Measurements from ENCODE around the gene CTU1. TPM values are rescaled to one million over a fixed set of nuclear protein-coding genes. Genes with fewer than 3 reads are reported as not detected.

The CTU1 gene
- total and polyA plus RNA-seq, 2 donors (not counting 1 experiment from before 2014, with no cell fraction given) = 8.1 to 8.4 TPM

DNA sequence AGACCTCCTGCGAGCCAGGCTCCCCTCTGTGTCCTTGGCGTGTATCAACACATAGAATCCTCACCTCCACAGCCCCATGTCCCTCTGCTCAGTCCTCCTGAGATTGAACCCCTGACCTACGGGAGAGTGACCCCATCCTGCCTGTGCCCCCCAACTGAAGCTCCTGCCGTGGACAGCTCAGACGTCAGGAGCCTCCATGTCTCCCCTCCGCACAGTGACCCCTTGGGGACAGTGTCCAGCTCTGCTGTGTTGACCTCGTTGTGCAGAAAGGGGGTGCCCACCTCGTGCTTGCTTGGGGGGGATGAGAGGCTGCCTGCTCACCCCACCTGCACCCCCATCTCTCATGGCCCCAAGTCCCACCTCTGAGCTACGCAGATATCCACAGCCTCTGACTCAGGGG is 16.0 kb upstream of the CTU1 start:
- CTCF ChIA-PET = interaction anchor here (1.6 kb wide), 1 partner anchor 38 kb away, joined by 3 read pairs; no protein-coding TSS in a partner anchor
- Histone ChIP-seq H3K9ac (ENCODE audit: low read length) (no peak overlapping the region), H4K20me1 (ENCODE audit: control insufficient read depth, insufficient read depth, low read length, poor library complexity, severe bottlenecking) (no peaks in the 10 kb centered on the region), H3K4me1 (ENCODE audit: control insufficient read depth in 2 of 2, insufficient read depth in 2 of 2, low read length in 2 of 2) (peaks cover 8 to 14% of the 10 kb centered on the region in 2 donors), H3K27me3 (replicated peaks in 1 of 4; ENCODE audit: control extremely low read depth in 1 of 4, control insufficient read depth in 3 of 4, insufficient read depth in 4 of 4, low read length in 3 of 4) (peaks cover 0 to 10% (median 0%) of the 10 kb centered on the region in 4 experiments), H3K79me2 (ENCODE audit: control insufficient read depth, insufficient read depth, low read length) (no peaks in the 10 kb centered on the region), H3K4me2 (replicated peaks; ENCODE audit: low read depth, low read length, poor library complexity, severe bottlenecking) (no peak overlapping the region), H3K4me3 (ENCODE audit: control extremely low read depth in 1 of 5, extremely low read depth in 1 of 5, insufficient read depth in 1 of 5, low read depth in 2 of 5, low read length in 4 of 5) (no peak overlapping the region), H3K9me3 (ENCODE audit: control extremely low read depth in 1 of 3, control insufficient read depth in 2 of 3, insufficient read depth in 1 of 3, low read length in 2 of 3) (no peaks in the 10 kb centered on the region), H2AFZ (ENCODE audit: insufficient read depth, low read depth, low read length, poor library complexity, severe bottlenecking) (no peak overlapping the region), H3K36me3 (replicated peaks in 1 of 2; ENCODE audit: control extremely low read depth in 1 of 2, control insufficient read depth in 1 of 2, extremely low read depth in 1 of 2, insufficient read depth in 2 of 2, low read length in 1 of 2) (no peaks in the 10 kb centered on the region), H3K27ac (ENCODE audit: low read length in 2 of 2) (no peak overlapping the region)
- TF ChIP-seq, protein P1, sequence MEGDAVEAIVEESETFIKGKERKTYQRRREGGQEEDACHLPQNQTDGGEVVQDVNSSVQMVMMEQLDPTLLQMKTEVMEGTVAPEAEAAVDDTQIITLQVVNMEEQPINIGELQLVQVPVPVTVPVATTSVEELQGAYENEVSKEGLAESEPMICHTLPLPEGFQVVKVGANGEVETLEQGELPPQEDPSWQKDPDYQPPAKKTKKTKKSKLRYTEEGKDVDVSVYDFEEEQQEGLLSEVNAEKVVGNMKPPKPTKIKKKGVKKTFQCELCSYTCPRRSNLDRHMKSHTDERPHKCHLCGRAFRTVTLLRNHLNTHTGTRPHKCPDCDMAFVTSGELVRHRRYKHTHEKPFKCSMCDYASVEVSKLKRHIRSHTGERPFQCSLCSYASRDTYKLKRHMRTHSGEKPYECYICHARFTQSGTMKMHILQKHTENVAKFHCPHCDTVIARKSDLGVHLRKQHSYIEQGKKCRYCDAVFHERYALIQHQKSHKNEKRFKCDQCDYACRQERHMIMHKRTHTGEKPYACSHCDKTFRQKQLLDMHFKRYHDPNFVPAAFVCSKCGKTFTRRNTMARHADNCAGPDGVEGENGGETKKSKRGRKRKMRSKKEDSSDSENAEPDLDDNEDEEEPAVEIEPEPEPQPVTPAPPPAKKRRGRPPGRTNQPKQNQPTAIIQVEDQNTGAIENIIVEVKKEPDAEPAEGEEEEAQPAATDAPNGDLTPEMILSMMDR (IDR thresholded peaks at IDR 0.05) = no peak
- TF ChIP-seq EZH2 (IDR thresholded peaks at IDR 0.05; ENCODE audit: borderline replicate concordance, insufficient read depth, low read depth, low read length, poor library complexity, severe bottlenecking) = no peak
- POLR2A ChIA-PET = no interaction called here
- ATAC-seq (ENCODE audit: low read depth) (no peak), DNase-seq (no peak)
- Mint-ChIP-seq H3K27ac (no peak overlapping the region), H3K9me3 (ENCODE audit: insufficient read depth) (no peaks in the 10 kb centered on the region), H3K4me1 (peaks cover 10% of the 10 kb centered on the region), H3K4me3 (no peak overlapping the region), H3K27me3 (peaks cover 22% of the 10 kb centered on the region)
- 91% methylated on average over 9 of the region's 9 CpGs for WGBS (ENCODE audit: insufficient coverage)
- intact Hi-C loops (cut with micrococcal nuclease) = no loop called here

DNA sequence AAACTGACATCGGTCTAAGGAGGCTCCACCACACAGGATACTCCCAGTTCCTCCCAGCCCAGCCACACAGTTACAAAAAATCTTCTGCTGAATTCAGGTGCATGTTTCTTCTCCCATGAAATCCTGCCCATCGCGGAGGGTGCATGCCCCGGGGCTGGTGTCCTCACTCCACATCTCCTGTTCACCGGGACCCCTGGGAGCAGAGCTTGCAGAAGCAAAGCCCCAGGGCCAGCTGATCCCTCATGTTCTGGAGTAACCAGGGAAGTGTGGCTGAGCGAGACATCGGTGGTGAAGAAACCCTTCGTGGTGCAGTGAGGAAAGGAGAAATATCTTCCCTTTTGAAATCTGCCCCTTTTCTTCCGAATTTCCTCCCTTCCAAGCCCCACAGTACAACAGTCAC is 15.6 kb upstream of the CTU1 start:
- no peak overlapping the region for H3K9ac ChIP-seq (ENCODE audit: low read length)
- 75% methylated on average over 7 of the region's 9 CpGs for WGBS (ENCODE audit: insufficient coverage)
- H4K20me1 ChIP-seq (ENCODE audit: control insufficient read depth, insufficient read depth, low read length, poor library complexity, severe bottlenecking) = no peaks in the 10 kb centered on the region
- no peaks in the 10 kb centered on the region for H3K9me3 ChIP-seq (ENCODE audit: control extremely low read depth in 1 of 3, control insufficient read depth in 2 of 3, insufficient read depth in 1 of 3, low read length in 2 of 3)
- H3K4me3 Mint-ChIP-seq = no peak overlapping the region
- peaks cover 26% of the 10 kb centered on the region for H3K27me3 Mint-ChIP-seq
- ChIA-PET POLR2A (no interaction called here), CTCF (interaction anchor here (1.6 kb wide), 1 partner anchor 39 kb away, joined by 3 read pairs; no protein-coding TSS in a partner anchor)
- no peaks in the 10 kb centered on the region for H3K9me3 Mint-ChIP-seq (ENCODE audit: insufficient read depth)
- peak overlapping the region; percentile 69 for H2AFZ ChIP-seq (ENCODE audit: insufficient read depth, low read depth, low read length, poor library complexity, severe bottlenecking)
- peaks cover 0 to 10% (median 0%) of the 10 kb centered on the region in 4 experiments for H3K27me3 ChIP-seq (replicated peaks in 1 of 4; ENCODE audit: control extremely low read depth in 1 of 4, control insufficient read depth in 3 of 4, insufficient read depth in 4 of 4, low read length in 3 of 4)
- H3K4me3 ChIP-seq (ENCODE audit: control extremely low read depth in 1 of 5, extremely low read depth in 1 of 5, insufficient read depth in 1 of 5, low read depth in 2 of 5, low read length in 4 of 5) = no peak overlapping the region
- H3K4me1 ChIP-seq (ENCODE audit: control insufficient read depth in 2 of 2, insufficient read depth in 2 of 2, low read length in 2 of 2) = peaks cover 8 to 14% of the 10 kb centered on the region in 2 donors
- ATAC-seq (ENCODE audit: low read depth) (no peak), DNase-seq (no peak)
- H3K27ac ChIP-seq (ENCODE audit: low read length in 2 of 2) = no peak overlapping the region
- H3K4me1 Mint-ChIP-seq = peaks cover 10% of the 10 kb centered on the region
- no peak overlapping the region for H3K27ac Mint-ChIP-seq
- peak overlapping the region; percentile 26 for H3K4me2 ChIP-seq (replicated peaks; ENCODE audit: low read depth, low read length, poor library complexity, severe bottlenecking)
- H3K79me2 ChIP-seq (ENCODE audit: control insufficient read depth, insufficient read depth, low read length) = no peaks in the 10 kb centered on the region
- TF ChIP-seq EZH2 (IDR thresholded peaks at IDR 0.05; ENCODE audit: borderline replicate concordance, insufficient read depth, low read depth, low read length, poor library complexity, severe bottlenecking) = no peak
- TF ChIP-seq, protein P1 (IDR thresholded peaks at IDR 0.05) = no peak
- H3K36me3 ChIP-seq (replicated peaks in 1 of 2; ENCODE audit: control extremely low read depth in 1 of 2, control insufficient read depth in 1 of 2, extremely low read depth in 1 of 2, insufficient read depth in 2 of 2, low read length in 1 of 2) = no peaks in the 10 kb centered on the region
- intact Hi-C loops (cut with micrococcal nuclease) = no loop called here

Measured in B cell (primary cell).